HG03354 (cell line): ENCODE data around the gene CNPY4.

ENCODE experiments used
- ATAC-seq: cut with Tn5 transposase; IDR thresholded peaks from one replicate; pipeline ENCODE4 v1.9.1; 2021; ENCODE audit warnings: mild to moderate bottlenecking; ENCODE audit not compliant: unreplicated experiment, poor library complexity, severe bottlenecking

CNPY4 gene

DNA sequence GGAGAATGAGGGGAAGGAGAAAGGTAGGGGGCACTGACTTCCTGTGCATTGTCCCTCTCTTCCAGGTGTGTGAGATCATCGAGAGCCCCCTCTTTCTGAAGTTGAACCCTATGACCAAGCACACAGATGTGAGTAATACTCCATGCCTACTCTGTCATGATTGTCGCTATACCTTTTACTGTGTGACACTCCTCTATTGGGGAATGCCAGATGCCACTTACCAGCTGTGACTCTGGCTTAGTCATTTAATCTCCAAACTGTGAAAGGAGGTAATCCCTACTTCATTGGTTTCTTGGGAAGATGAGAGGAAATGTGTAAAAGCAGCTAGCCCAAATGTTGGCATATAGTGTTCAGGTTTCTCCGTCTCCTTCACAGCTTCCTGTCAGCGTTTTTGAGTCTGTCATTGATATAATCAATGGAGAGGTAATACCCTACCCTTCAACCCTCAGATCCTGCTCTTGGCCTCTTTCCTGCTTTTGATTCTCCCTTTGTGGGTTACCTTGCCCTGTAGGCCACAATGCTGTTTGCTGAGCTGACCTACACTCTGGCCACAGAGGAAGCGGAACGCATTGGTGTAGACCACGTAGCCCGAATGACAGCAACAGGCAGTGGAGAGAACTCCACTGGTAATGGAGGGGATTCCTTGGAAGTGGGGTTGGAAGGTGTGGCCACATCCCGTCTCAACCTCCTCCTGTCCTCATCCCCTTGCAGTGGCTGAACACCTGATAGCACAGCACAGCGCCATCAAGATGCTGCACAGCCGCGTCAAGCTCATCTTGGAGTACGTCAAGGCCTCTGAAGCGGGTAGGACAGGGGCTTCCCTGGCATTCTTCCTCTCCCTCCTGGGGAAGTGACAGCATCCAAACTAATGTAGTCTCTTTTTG is 28.7 kb upstream of the CNPY4 start:
- ATAC-seq = no peak

GRCh38 chr7:100091411-100092181 is 27.8 kb upstream of the CNPY4 start:
- no peak for ATAC-seq

DNA sequence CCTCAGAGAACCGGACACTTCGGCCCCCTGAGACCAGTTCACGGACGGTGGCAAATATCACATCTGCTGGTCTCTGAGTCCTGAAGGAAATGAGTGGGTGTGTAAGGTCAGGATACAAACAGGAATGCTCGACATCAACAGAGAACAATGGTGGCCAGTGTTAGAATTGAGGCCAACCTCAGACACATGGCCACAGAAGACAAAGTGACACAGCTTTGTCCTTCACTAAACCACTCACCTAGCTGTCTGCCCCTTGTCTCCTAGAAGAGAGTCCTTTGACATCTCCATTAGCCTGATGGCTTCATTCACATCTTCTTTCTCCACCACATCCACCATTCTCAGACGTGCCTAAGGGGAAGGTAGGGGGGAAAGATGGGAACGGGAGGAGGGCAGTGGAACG is 26.4 kb upstream of the CNPY4 start:
- ATAC-seq = no peak

- ATAC-seq = no peak
Measured at GRCh38 chr7:100093498-100093897, 25.9 kb upstream of the CNPY4 start.

- ATAC-seq = no peak
Measured at GRCh38 chr7:100093925-100094486, 25.4 kb upstream of the CNPY4 start.

DNA sequence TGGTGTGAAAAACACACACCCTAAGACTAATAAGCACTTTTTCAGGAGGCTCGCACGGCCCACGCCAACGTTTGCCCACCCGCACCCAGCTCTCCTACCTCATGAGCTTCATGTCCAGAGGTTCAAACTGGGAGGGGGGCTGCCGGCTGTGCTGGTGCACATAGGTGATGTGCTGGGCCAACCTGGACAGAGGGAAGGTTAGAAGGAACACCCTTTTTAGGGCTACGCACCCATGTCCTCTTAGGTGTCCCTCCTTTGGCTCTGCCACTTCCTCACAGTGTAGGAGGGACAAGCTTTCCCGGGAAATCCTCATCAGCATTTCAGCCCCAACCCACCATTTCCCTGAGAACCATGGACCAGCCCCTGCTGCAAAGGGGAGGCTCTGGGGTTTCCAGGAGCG is 24.1 kb upstream of the CNPY4 start:
- no peak for ATAC-seq

GRCh38 chr7:100095704-100096103 is 23.7 kb upstream of the CNPY4 start:
- no peak for ATAC-seq

- no peak for ATAC-seq
Measured at GRCh38 chr7:100098913-100099312, 20.5 kb upstream of the CNPY4 start.

DNA sequence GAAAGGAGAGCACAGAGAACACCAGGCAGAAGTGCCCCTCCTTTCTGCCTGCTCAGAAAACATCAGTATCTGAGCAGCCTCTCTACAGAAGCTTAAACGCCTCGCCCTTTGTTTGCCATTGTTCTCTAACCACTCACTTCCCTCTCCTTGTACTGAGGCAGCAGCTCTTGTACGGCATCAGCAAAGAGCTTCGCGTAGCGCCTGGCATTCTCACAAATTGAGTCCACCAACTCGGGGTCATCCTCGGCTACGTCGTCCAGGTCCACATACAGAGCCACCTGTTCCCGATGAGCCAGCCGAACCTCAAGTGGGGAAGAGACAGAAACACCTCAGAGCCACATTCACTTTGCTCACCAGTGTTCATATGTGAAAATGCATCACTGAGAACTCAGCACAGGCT is 20.0 kb upstream of the CNPY4 start:
- no peak for ATAC-seq

DNA sequence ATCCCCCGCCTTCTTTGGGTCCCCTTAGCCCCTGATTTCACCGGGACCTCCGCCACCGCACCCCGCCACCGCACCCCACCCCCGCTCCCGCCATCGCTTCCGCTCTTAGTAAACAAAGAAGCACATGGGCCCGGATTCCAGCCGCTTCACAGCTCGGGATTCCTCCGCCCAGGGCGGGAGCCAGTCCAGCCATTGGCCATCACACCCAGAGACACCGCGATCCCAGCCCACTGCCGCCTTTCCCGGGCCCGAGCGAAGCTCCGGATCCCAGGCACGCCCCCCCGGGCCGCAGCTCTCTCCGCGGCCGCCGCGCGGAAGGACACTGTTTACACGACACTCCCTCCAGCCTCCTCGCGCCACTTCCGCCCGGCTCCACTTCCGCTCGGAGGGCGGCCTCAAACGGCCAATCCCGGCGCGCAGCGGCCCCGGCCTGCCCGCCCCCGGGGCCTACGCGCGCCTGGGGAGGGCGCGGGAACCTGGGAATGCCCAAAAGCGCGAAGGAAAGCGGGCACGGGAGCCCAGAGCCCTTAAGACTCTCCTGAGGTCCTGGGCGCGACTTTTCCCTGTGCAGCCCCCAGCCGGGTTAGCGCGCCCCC is 18.9 kb upstream of the CNPY4 start:
- peak; percentile 71 for ATAC-seq

GRCh38 chr7:100101016-100101862 is 18.2 kb upstream of the CNPY4 start, which contains the start of the genes AP4M1 and MCM7:
Gene AP4M1, plus strand, starts transcription at chr7:100101643. Its CDS starts 72 bp downstream, at chr7:100101715.
Gene MCM7, minus strand, starts transcription at chr7:100101397. Its CDS starts 103 bp downstream, at chr7:100101294.
- peak; percentile 86 for ATAC-seq

DNA sequence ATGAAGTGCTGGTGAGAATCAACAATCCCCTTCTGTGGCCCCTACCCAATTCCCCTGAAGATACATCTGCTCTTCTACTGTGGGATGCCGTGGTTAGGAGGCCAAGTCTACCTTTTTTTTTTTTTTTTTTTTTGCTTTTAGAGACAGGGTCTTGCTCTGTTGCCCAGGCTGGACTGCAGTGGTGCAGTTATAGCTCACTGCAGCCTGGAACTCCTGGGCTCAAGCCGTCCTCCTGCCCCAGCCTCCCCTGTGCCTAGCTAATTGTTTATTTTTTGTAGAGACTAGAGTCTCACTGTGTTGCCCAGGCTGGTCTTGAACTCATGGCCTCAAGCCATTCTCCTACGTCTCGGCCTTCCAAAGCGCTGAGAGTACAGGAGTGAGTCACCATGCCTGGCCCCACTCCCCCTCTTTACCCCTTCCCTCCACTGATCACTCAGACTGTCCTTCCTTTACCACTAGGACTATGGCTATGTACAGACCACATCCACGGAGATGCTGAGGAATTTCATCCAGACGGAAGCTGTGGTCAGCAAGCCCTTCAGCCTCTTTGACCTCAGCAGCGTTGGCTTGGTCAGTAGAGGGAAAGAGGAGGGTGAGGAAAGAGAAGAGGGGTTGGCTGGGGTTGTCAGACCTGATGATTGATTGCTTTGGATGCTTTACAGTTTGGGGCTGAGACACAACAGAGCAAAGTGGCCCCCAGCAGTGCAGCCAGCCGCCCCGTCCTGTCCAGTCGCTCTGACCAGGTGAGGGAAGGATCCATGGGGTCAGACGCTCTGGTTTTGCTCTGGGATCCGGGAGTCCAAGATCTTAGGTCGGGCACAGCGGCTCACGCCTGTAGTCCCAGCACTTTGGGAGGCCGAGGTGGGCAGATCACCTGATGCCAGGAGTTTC is 16.2 kb upstream of the CNPY4 start:
- no peak for ATAC-seq

DNA sequence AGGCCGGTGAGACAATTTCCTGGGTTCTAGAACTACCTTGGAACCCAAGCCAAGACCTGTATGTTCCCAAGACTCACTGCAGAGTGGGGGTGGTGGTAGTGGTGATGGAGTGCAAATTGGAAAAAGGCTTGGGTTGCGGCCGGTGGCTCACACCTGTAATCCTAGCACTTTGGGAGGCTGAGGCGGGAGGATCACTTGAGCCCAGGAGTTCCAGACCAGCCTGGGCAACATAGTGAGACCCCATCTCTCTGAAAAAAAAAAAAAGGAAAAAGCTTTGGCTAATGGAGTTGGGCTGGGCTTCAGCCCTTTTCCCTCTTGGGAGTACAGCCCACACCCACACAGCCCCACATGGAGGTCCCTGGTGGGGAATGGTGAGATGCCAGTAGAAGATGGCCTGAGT is 13.9 kb upstream of the CNPY4 start:
- no peak for ATAC-seq

GRCh38 chr7:100106633-100107032 is 12.8 kb upstream of the CNPY4 start:
- no peak for ATAC-seq

DNA sequence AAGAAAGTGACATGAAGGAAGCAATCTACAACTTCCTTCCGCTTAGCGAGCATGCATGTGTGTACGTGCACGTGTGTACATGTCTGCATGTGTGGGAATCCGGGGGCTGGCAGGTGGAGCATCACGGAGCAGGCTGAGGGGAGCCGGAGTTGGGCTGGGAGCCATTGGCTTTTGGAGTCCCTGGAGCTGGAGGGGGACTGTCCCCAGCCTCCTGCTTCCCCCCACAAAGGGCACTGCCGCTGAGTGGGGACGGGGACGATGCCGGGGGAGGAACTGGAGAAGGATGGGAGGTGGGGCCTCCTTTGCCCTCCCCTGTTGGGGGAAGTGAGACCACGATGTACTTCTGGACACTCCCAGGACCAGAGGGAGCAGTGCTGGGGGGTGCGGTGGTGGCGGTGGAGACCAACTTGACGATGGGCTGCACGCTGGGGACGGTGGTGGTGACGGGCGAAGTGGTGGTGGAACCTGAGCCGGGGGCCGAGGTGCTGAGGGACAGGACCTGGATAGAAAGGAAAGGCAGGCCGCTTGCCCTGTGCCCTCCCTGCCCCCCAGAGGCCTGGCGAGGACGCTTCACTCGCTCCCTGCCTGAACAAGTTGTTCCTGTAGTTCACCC is 12.2 kb upstream of the CNPY4 start:
- ATAC-seq = no peak

GRCh38 chr7:100107890-100108289 is 11.5 kb upstream of the CNPY4 start:
- no peak for ATAC-seq

- ATAC-seq = no peak
Measured at GRCh38 chr7:100109521-100110163, 9.8 kb upstream of the CNPY4 start.
